SU-DHL-6 (cell line): ENCODE measurements around the gene PALLD.
A peak's percentile ranks its signal among the peaks of the same experiment; 100 is the strongest.

ENCODE experiments used
- H2AFZ ChIP-seq: fragments of 200-600 bp; sonication (generic); 2 replicates; pipeline ENCODE4 v1.6.1; 2014; ENCODE audit warnings: low read depth, mild to moderate bottlenecking, moderate library complexity, mixed read lengths, antibody characterized with exemption, low read length; ENCODE audit not compliant: severe bottlenecking
- H3F3A ChIP-seq: fragments of 200-600 bp; shearing (Covaris generic); 2 replicates; pipeline ENCODE4 v1.6.0; 2016; ENCODE audit warnings: antibody characterized with exemption, mild to moderate bottlenecking; ENCODE audit not compliant: insufficient read depth
- H3K27ac ChIP-seq: fragments of 200-600 bp; sonication (generic); 2 replicates; pipeline ENCODE4 v1.5.1; 2016; ENCODE audit warnings: low read depth, mild to moderate bottlenecking, low read length, moderate library complexity, mixed read lengths
- H3K27me3 ChIP-seq: fragments of 200-600 bp; sonication (generic), shearing (Covaris generic); 2 replicates; pipeline ENCODE4 v1.6.0; 2014; ENCODE audit warnings: mild to moderate bottlenecking, low read length
- H3K36me3 ChIP-seq: fragments of 200-600 bp; sonication (generic); 2 replicates; pipeline ENCODE4 v1.6.1; 2014; ENCODE audit warnings: mild to moderate bottlenecking, low read length, mixed read lengths
- H3K4me2 ChIP-seq: fragments of 300-600, 200-600 bp; shearing (Covaris generic), sonication (generic); 2 replicates; pipeline ENCODE4 v1.6.0; 2014; ENCODE audit warnings: low read length, low read depth, mild to moderate bottlenecking; ENCODE audit not compliant: poor library complexity, severe bottlenecking
- H3K4me3 ChIP-seq: fragments of 200-600 bp; sonication (generic); 2 replicates; pipeline ENCODE4 v1.5.1; 2014; ENCODE audit warnings: antibody characterized with exemption, low read length, mild to moderate bottlenecking, mixed read lengths; ENCODE audit not compliant: insufficient read depth, poor library complexity, severe bottlenecking
- H3K79me2 ChIP-seq: fragments of 200-600 bp; sonication (generic); 2 replicates; pipeline ENCODE4 v1.6.1; 2014; ENCODE audit warnings: mild to moderate bottlenecking, low read length, moderate library complexity; ENCODE audit not compliant: insufficient read depth
- H3K9ac ChIP-seq: fragments of 200-600 bp; sonication (generic); 2 replicates; pipeline ENCODE4 v1.7.0; 2014; ENCODE audit warnings: mild to moderate bottlenecking, low read length
- H3K9me2 ChIP-seq: fragments of 200-600 bp; sonication (generic); replicated peaks from 2 replicates; pipeline ENCODE4 v1.6.1; 2014; ENCODE audit warnings: low read length; ENCODE audit not compliant: insufficient read depth
- H3K9me3 ChIP-seq: fragments of 200-600 bp; sonication (generic); 2 replicates; pipeline ENCODE4 v1.6.1; 2014; ENCODE audit warnings: low read length, mixed read lengths; ENCODE audit not compliant: insufficient read depth
- H4K20me1 ChIP-seq: fragments of 200-600 bp; sonication (generic); 2 replicates; pipeline ENCODE4 v1.6.1; 2014; ENCODE audit warnings: low read depth, mild to moderate bottlenecking, antibody characterized with exemption, low read length, moderate library complexity, mixed read lengths
- CTCF ChIP-seq: fragments of 200-600 bp; sonication (generic); IDR thresholded peaks from one replicate; pipeline ENCODE4 v1.5.1; 2017; ENCODE audit warnings: antibody characterized with exemption, mild to moderate bottlenecking, low read length, moderate library complexity; ENCODE audit not compliant: insufficient read depth, poor library complexity, severe bottlenecking
- EZH2phosphoT487 ChIP-seq: fragments of 200-600 bp; sonication (generic), shearing (Covaris generic); conservative IDR thresholded peaks from 2 replicates; pipeline ENCODE4 v1.6.1; 2018; ENCODE audit warnings: mild to moderate bottlenecking, antibody characterized with exemption, low read length, moderate library complexity, mixed read lengths

Gene PALLD

GRCh38 chr4:168710353-168710946, 213.6 kb downstream of the PALLD start:
- H3K79me2 ChIP-seq: no peaks in the 10 kb centered on the region
- H3F3A ChIP-seq: no peaks in the 10 kb centered on the region
- H3K9ac ChIP-seq: no peak overlapping the region
- H2AFZ ChIP-seq: no peak overlapping the region
- H3K27me3 ChIP-seq: no peaks in the 10 kb centered on the region
- H3K27ac ChIP-seq: no peak overlapping the region
- H3K9me2 ChIP-seq: no peaks in the 10 kb centered on the region
- TF ChIP-seq EZH2phosphoT487 (no peak), CTCF (peak; percentile 12)
- no peaks in the 10 kb centered on the region for H4K20me1 ChIP-seq
- no peaks in the 10 kb centered on the region for H3K9me3 ChIP-seq
- H3K36me3 ChIP-seq: no peaks in the 10 kb centered on the region
- no peak overlapping the region for H3K4me3 ChIP-seq
- no peak overlapping the region for H3K4me2 ChIP-seq

- TF ChIP-seq EZH2phosphoT487 (no peak), CTCF (no peak)
- no peak overlapping the region for H2AFZ ChIP-seq
- no peaks in the 10 kb centered on the region for H3K27me3 ChIP-seq
- H3K79me2 ChIP-seq: no peaks in the 10 kb centered on the region
- no peaks in the 10 kb centered on the region for H3F3A ChIP-seq
- no peaks in the 10 kb centered on the region for H3K9me3 ChIP-seq
- no peaks in the 10 kb centered on the region for H3K36me3 ChIP-seq
- H3K27ac ChIP-seq: no peak overlapping the region
- no peak overlapping the region for H3K9ac ChIP-seq
- H3K9me2 ChIP-seq: no peaks in the 10 kb centered on the region
- no peak overlapping the region for H3K4me2 ChIP-seq
- no peak overlapping the region for H3K4me3 ChIP-seq
- no peaks in the 10 kb centered on the region for H4K20me1 ChIP-seq
These were observed 214.6 kb downstream of the PALLD start for GRCh38 chr4:168711197-168712140.

GRCh38 chr4:168712316-168712890, 215.6 kb downstream of the PALLD start:
- no peak overlapping the region for H3K4me3 ChIP-seq
- no peaks in the 10 kb centered on the region for H3K36me3 ChIP-seq
- H3K27me3 ChIP-seq: no peaks in the 10 kb centered on the region
- H2AFZ ChIP-seq: no peak overlapping the region
- no peaks in the 10 kb centered on the region for H4K20me1 ChIP-seq
- H3K9me3 ChIP-seq: no peaks in the 10 kb centered on the region
- no peaks in the 10 kb centered on the region for H3F3A ChIP-seq
- no peaks in the 10 kb centered on the region for H3K79me2 ChIP-seq
- no peak overlapping the region for H3K4me2 ChIP-seq
- no peaks in the 10 kb centered on the region for H3K9me2 ChIP-seq
- H3K9ac ChIP-seq: no peak overlapping the region
- TF ChIP-seq EZH2phosphoT487: no peak
- no peak overlapping the region for H3K27ac ChIP-seq
